Cortex of kidney (tissue), 1 donor: ENCODE data around the gene UBAC1.

Source experiments
- DNase-seq: peaks from one replicate; lab custom pipeline; 2025; lab: John Stamatoyannopoulos, UW

Gene UBAC1

GRCh38 chr9:135993765-135994500 lies 32.8 kb upstream of the UBAC1 start:
- no peak for DNase-seq

- no peak for DNase-seq
These were observed 32.2 kb upstream of the UBAC1 start for GRCh38 chr9:135993409-135993742.

- DNase-seq: no peak
These were observed 31.6 kb upstream of the UBAC1 start for GRCh38 chr9:135992486-135993408.

GRCh38 chr9:135991771-135992170 lies 30.6 kb upstream of the UBAC1 start:
- no peak for DNase-seq

GRCh38 chr9:135990468-135991429 lies 29.6 kb upstream of the UBAC1 start:
- DNase-seq: no peak

GRCh38 chr9:135989722-135990467 lies 28.7 kb upstream of the UBAC1 start:
- DNase-seq: no peak

- no peak for DNase-seq
These were observed 28.0 kb upstream of the UBAC1 start for GRCh38 chr9:135989157-135989556.

GRCh38 chr9:135988493-135988892 lies 27.3 kb upstream of the UBAC1 start:
- DNase-seq: no peak

- no peak for DNase-seq
These were observed 26.7 kb upstream of the UBAC1 start for GRCh38 chr9:135987838-135988404.

GRCh38 chr9:135986605-135987004 lies 25.4 kb upstream of the UBAC1 start:
- no peak for DNase-seq

- DNase-seq: no peak
These were observed 24.7 kb upstream of the UBAC1 start for GRCh38 chr9:135985889-135986288.

- no peak for DNase-seq
These were observed 24.2 kb upstream of the UBAC1 start for GRCh38 chr9:135985459-135985774.

GRCh38 chr9:135984072-135984710 lies 23.0 kb upstream of the UBAC1 start:
- DNase-seq: no peak

GRCh38 chr9:135983208-135984071 lies 22.3 kb upstream of the UBAC1 start:
- no peak for DNase-seq

- DNase-seq: no peak
These were observed 21.5 kb upstream of the UBAC1 start for GRCh38 chr9:135982499-135983207.

GRCh38 chr9:135980926-135981630 lies 19.9 kb upstream of the UBAC1 start:
- DNase-seq: no peak

GRCh38 chr9:135979547-135980166 lies 18.5 kb upstream of the UBAC1 start:
- no peak for DNase-seq
